ENCODE measurements around the gene ZC3H12A.

The ZC3H12A gene

DNA sequence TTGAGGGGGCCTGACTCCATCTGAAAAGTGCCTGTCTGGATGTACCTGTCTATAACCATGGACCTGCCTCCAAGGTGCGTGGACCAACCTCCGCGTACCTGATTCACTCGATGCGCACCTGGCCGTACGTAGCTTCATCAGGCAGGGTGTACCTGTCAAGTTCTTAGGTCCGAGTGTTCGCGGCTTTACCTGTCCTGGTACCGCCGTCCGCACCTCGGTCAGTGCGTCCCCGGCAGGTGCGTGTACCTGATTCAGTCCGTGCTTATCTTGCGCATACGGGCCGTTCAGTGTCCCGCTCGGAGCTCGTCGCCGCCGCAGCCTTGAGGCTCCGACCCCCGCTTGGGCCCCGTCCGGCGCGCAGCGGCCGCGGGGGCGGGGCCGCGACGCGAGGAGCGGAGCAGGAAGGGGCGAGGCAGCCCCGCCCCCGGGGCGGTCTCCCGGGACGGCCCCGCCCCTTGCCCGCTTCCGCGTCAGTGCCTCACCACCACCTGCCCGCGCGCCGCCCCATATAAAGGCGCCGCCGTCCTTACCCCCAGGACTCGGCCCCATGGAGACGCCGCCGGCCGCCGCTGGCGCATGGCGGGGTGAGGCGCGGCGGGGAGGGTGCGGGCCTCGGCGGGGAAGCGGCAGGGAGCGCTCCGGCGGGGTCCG, at the start of gene ZC3H12A:
Gene ZC3H12A, plus strand, starts transcription at position 535 of the 651 bp plus-strand sequence. CDS start 917 bp downstream, outside the sequence.
- DNase-seq: peak; percentile 97

DNA sequence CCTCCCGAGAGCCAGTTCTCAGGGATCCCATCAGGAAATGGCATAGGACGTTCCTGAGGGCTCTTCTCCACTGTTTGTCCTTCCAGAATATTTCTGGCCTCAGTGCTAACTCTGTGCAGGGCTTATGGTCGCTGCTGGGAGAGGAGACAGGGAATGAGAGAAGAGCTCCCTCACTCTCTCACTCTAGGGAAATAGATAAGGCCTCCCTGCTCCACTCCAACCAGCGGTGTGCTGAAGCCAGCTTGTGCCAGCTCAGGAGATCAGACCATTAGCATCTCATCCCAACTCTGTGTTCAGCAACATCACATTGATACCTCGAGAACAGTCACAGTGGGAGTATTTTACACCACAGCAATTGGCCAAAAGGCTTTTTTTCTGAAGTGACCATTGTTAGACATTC, 49.2 kb upstream of the ZC3H12A start:
- DNase-seq: no peak

DNA sequence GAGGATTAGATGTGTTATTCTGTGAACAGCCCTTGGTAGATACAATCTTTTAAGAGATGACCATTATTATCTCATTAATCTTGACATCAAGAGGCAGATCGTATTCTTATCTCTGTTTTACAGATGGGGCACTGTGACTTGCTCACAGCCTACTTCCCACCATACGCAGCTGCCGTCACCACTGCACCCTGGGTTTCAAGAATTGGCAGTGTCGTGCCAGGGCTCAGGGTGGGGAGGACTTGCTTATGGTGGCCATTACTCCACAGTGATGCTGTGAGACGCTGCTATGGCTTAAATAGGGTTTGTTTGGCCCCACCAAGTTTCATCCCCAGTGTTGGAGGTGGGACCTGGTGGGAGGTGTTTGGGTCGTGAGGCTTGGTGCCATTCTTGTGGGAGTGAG, 45.4 kb upstream of the ZC3H12A start:
- DNase-seq: no peak

DNA sequence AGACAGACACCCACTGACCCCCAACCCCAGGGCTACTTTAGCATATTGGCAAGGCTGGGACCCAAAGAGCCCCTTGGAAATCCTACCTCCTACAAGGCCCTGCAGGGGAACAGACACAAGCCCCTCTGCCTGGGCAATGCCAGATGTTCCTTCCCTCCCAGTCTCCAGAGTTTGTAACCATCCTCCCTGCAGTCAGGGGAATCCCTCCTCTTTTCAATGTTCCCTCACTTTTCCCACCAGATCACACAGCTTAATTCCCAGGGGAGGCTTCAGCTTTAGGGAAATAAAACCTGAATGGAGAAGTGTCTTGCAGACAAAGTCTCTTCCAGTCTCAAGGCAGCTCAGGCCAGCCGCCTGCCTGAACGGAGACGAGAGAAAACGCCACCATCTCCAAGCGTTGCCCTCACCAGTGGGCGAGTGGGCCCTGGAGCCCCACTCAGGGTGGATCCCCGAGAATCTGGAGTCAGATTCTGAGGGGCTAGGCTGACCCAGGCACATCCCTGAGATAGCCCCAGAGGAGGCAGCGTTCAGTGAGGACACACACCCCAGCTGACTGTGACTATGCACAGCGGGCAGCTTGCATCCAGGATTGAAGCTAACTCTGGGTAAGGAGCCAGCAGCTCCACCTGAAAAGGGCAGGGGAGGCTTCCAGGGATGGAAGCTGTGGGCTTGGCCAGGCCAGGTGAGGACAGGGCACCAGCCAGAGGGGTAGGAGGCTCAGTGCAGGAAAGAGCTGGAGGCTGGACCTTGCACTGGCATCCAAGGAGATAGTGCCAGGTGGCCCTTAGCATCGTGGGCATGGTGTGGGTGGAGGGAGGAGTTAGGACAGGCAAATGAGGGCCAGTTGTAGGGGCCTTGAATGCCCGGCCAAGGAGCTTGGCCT, 44.0 kb upstream of the ZC3H12A start:
- DNase-seq: no peak

DNA sequence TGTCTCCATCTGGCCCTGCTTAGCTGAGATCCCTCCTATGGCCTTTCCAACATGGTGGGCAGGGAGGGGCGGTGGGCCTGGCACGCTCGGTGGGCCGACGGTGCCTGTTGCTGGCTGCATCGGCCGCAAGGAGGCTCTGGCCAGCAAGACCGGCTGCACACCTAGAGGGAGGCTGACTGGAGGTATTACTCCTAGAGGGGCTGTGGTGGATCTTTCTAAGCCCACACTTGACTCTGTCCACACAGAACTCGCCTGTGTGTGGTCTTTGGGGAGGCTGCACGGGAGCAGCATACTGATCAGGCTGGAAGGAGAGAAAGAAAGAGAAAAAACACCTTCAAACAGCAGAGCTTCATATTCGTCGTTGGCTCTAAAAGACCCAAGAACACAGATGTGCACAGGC, 41.7 kb upstream of the ZC3H12A start:
- no peak for DNase-seq

DNA sequence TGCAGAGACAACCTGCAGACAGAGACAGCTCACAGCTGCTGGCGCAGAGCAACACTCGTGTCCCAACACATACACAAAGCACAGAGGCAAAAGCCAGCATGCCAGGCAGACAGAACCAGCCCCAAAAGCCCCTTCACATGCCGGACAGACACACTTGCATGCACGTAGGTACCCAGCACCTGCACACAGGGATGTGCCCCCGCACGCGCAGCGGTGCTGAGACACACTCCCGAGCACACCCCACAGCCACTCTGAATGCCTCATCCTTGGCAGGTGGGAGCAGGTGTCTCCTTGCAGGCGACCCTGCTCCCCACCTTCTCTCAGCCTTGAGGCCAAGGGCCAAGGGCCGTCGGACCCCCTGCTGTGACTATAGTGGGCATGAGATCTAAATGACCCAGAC, 41.2 kb upstream of the ZC3H12A start:
- DNase-seq: no peak

DNA sequence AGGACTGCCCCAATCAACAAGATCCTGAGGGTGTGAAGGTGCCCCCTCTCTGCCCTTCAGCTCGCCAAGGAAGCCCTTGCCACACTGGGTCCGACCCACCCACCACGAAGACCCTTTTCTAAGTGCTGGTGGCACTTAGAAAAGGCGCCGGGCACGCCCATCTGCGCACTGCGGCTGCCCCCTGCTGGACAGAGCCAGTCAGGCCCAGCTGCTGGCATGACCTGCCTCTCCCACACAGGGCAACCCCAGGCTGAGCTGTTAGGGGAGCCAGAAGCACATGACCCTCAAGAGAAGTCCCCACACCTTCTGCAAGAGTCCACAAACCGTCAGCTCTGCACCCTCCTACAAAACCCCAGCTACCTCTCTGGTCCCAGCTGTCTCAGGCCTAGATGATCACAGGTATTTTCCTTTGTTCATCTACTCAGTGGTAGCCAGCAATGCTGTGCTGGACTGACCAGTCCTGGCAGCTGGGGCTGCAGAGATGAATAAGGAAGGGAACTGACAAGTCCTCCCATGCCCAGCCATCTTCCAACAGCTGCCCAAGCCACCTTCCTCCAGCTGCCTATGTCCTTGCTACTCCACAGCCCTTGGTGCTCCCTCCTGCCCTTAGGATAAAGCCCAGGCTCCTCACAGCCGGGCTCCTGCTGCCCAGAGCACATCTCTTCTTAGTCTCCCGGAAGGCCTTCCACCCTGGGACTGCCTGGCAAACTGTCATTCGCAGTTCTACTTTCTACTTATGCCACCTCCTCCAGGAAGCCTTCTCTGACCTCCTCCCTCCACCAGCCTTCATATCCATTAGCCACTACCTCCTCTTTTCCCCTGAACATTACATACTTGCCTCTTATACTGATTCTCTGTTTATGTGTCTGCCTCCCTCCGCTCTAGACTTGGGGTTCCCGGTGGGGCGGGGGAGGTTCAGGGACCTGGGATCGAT, 39.8 kb upstream of the ZC3H12A start:
- peak; percentile 90 for DNase-seq

DNA sequence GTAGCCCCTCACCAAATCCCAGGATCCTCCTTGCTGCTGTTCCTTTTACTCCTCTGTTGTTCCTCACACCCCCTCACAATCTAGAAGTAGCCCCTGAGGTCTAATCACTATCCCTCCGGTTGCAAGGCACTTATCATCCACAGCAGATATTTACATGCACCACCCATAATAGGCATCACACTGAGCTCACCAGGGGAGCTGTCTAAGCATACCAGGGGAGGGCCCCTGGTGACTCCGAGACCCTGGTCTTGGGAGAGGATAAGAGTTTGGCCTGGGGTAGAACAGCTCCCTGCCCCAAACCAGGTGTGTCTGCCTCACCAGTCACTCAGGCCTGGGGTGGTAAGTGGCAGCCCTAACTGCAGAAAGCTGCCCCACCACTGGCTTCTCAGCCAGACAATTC, 37.3 kb upstream of the ZC3H12A start:
- no peak for DNase-seq

DNA sequence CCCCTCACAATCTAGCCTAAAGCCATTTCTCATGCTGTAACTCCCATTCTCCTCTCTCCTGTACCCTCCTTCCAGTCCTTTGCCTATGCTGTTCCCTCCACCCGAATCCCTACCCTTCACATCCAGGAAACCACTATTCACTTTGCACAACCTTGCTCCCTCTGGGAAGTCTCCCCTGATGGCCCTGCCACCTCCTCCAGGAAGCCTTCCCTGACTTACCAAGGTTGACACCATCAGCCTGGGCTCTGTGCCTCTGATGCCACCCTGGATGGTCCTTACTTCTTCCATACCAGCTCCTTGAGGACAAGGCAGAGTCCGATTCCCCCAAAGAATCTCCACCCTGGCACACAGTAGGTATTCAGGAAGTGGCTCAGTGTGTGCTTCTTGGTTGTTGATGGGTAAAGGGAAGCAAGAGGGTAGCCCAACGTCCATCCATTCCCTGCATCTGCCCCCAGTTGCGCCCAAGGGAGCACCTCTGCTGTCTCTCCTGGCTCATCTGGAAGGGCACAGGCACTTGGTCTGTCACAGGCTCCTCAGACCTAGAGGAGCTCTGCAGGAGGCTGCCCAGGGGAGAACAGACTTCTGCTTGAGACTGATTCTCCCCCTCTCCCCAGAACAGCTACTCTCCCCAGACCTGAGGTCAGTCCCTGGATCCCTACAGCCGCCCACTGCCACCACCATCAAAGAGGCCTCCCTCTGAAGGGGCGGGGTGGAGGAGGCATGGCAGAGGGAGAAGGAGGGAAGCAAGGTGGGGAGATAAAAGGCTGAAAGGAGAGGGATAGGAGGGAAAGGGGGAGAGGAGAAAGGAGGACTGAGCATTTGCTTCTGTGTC, 36.1 kb upstream of the ZC3H12A start:
- no peak for DNase-seq

DNA sequence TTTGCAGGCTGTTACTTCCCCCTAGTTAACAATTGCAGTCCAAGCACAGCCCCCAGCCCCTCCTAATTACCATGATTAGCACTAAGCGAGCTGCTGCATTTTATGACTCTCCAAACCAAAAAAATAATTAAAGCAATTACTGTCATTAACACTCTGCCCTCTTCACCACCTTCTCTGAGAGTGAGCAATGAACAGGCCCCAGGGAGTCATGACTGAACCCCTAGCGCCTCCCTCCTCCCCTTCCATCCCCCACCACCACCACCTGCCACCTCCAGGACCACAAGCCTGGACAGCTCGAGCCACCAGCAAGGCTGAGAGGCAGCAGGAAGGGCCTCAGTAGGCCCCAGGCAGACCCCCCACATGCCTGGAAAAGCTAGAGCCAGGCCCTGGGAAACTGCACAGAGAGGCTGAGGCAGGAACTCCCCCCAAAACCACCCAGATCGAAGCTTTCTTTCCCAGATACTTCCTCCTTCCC, 35.5 kb upstream of the ZC3H12A start:
- no peak for DNase-seq

DNA sequence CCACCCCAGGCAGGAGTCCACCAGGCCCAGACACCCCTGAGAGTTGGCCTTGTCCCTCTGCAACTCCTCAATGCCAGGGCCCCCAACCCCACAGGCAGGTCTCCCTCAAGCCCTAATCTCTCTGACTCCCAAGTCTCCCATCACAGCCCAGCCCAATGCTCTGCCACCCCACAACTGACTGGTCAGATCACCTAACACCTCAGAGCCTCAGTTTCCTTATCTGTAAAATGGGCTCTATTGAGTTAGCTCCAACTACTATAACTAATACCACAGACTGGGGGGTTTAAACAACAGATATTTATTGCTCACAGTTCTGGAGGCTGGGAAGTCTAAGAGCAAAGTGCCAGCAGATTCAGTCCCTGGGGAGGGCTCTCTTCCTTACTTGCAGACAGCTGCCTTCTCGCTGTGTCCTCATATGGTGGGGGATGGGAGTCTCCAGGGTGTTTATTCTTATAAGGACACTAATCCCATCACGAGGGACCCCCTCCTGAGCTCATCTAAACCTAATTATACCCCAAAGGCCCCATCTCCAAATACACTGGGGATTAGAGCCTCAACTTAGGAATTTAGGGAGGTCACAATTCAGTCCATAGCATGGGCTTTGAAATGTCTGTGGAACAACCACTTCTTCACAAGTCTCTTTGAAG, 34.9 kb upstream of the ZC3H12A start:
- DNase-seq: no peak

DNA sequence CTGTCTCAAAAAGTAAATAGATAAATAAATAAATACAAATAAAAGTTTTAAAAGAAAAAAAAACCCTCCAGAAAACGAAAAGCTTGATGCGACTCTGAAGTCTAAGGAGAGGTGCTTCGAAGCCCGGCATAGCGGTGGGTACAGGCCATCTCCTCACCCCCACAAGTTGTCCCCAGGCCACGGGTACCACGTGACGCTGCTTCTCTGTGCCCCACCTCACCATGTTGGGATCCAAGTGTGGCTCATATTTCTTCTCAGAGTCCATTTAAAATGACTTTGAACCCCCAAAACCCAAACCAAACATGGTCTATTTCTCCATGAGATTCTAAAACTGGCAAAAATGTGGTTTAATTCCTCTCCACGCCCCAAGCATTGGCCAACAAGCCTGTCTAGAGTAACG, 32.9 kb upstream of the ZC3H12A start:
- no peak for DNase-seq

DNA sequence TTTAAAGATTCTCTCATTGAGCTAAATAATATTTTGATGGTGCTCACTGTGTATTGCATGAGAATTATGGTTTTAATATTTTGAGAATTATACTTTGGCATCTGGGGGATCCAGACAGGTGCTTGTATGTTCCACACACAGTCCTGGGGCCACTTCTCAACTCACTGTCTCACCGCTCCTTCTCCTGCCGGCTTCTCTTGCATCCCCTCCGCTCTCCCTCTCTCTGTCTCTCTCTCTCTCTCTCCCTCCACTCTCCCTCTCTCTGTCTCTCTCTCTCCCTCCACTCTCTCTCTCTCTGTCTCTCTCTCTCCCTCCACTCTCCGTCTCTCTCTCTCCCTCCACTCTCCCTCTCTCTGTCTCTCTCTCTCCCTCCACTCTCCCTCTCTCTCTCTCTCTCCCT, 32.2 kb upstream of the ZC3H12A start:
- DNase-seq: no peak

DNA sequence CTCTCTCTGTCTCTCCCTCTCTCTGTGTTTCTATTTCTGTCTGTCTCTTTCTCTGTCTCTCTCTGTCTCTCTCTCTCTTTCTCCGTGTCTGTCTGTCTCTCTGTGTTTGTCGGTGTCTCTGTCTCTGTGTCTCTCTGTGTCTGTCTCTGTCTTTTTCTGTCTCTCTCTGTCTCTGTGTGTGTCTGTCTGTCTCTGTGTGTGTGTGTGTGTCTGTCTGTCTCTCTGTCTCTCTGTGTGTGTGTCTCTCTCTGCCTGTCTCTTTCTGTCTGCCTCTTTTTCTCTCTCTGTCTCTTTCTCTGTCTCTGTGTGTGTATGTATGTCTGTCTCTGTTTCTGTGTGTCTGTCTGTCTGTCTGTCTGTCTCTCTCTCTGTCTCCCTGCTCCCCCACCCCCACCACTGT, 31.7 kb upstream of the ZC3H12A start:
- DNase-seq: no peak

DNA sequence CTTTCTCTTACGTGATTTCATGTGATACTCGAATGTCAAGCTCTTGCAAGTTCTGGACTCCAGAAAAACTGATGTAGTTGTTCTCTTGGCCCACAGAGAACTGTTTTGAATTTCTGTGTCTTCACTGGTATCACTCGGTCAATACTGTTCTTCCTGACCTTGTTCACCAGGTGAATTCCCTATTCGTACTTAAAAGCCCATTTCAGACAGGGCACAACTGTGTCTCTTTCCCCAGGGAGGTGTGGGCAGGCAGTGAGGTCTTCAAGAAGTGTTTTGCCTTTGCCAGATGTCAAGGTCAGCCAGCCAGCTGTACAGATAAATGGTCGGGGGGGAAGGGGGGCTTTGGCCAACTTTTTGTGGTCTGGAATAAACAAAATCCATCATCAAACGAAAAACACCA, 27.5 kb upstream of the ZC3H12A start:
- no peak for DNase-seq

DNA sequence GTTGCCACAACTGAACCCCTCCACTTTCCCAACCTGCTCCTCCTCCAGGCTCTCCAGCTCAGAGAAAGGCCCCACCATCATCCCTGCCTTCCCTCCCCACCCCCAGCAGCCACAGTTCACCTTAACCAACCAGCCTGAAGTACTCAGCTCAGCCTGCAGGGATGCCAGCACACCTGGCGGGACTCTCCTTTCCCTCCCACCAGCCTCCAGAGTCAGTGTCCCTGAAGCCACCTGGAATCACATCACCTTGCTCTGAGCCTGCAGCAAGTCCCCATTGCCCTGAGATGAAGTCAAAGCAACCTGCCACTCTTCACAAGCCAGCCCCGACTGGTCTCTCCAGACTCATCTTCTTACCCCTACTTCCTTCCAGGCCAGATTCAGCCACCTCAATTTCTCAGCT, 26.2 kb upstream of the ZC3H12A start:
- DNase-seq: no peak

DNA sequence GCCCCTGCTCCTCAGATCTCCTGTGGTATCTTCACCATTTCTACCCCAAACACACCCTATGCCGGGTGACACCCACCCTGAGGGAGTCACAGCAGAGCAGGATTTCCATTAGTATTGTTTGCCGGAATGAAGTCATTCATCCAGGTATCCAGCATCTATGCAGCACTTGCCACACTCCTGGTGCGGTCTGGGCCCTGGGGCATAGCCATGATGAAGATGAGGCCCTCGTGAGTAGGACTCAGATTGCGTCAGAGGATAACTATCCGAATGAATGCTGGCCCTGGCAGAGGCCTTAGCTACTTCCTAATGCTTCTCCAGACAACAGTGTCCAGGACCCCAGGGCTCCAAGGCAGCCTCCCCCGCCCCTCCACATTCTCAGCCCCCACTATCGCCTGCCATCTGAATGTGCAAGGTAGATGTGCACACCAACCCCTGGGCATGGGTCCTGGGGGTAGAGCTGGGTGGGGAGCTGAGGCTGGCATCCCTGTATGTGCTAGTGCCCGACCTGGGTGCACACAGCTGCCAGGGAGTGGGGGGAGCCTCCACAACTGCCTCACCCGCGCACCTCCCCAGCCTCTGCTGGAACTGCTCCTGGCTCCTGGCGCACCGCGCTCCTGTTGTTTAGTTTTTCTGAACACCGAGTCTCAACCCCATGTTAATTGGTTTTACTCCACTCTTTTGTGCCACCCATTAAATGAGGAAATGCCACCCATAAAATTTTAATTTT, 25.5 kb upstream of the ZC3H12A start:
- no peak for DNase-seq

DNA sequence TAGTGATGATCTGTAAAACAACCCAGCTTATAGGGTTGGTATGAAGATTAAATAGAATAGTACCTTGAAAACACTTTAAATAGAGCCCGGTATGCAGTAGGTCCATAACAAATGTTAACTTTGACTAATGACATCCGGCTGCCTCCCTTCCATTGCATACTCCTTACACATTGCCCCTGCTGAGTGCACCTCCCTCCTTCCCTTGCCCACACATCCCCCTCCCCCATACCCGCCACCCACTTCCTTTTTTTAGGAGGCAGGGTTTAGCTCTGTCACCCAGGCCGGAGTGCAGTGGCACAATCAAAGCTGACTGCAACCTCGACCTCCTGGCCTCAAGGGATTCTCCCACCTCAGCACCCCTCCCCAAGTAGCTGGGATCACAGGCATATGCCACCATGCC, 24.4 kb upstream of the ZC3H12A start:
- no peak for DNase-seq

DNA sequence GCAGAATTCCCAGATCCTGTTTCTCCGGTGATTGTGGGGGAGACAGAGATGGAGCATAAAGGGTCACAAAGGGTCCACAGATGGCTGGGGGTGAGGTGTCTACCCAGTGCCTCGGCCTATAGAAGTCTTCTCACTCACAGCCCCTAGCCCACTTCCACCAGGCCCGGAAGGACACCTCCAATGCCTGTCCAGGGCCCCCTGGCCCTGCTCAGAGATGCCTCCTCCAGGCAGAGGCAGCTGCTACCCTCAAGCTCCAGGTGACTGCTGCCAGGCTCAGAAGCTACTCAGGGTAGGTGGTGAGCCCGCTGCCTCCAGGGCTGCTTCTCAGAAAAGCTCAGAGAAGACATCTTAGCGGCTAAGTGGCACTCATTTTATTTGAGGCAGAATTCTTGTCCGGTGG, 22.0 kb upstream of the ZC3H12A start:
- no peak for DNase-seq

DNA sequence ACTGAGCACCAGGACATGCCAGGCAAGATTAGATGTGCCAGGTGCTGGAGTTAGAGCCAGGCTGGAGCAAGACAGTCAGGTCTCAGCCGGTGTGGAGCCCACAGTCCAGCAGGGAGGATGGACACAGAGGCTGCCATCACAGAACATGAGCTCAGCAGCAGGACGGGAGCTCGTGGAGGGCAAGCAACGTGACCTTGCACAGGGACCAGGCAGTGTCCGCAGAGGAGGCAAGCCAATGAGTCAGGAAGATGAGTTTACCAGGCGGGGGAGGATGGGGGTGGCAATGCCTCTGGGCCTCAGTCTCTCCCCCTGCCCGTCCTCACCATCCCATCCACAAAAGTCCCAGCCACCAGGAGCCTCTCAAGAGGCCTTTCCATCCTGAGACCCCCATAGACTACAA, 20.7 kb upstream of the ZC3H12A start:
- DNase-seq: no peak

DNA sequence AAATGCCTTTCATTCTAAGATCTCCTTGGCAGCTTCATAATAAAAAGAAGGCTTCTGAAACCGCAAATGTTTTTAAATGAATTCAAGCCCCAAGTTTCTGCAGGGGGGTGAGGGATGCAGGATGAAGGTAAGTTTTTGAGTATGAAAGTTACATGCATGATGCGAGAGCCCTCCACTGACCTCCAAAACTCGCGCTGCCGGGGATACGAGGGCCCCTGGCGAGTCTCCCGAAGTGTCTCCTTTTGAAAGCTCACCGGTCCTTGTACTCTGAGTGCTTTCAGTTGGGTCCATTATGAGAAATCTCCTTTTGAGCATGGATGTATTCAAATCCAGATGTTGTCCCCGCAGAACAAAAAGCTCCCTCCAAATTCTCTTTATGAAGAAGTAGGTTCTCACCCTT, 18.9 kb upstream of the ZC3H12A start:
- no peak for DNase-seq
